Measurements from ENCODE around the gene S100A13.

S100A13 gene

DNA sequence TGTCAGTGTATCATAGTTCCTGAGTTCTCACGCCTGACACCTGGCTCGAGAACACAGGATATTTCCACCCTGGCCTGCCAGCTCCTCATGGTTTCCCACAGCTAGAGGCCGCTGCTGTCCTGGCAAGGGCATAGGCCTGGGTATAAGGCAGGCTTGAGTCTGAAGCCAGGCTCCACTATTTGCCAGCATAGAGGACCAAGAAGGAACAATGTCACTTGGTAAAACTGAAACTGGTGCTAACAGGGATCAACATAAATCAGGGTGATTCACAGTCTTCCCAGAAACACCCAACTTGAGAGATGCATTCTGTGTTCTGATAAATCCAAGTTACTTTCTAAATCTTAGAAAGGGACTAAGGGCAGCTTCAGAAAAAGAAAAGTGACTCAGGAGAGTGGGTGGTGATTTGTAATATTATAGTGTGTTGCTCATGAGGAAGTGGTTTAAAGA lies 54.7 kb downstream of the S100A13 start:
- peak; percentile 43 to 61 (median 53) for DNase-seq (ENCODE audit: low read depth in 3 of 3)

DNA sequence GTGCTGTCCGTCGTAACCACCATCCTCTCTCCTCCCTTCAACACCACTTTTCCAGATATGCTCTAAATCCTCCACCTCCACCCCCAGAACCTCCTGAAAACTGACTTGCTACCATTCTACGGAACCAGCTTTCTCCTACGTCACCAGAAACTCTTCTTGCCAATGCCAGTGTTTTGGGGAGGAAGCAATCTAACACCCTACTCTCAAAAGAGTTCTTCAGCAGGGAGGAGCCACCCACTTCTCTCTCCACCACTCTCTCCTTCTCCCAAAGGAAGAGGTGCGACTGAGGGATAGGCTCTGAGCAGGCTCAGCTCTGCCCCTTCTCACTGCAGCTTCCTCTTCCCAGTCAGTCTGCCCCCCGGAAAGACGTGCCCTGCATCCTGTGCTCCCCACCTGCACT lies 55.6 kb downstream of the S100A13 start:
- no peak for DNase-seq (ENCODE audit: low read depth in 3 of 3)

DNA sequence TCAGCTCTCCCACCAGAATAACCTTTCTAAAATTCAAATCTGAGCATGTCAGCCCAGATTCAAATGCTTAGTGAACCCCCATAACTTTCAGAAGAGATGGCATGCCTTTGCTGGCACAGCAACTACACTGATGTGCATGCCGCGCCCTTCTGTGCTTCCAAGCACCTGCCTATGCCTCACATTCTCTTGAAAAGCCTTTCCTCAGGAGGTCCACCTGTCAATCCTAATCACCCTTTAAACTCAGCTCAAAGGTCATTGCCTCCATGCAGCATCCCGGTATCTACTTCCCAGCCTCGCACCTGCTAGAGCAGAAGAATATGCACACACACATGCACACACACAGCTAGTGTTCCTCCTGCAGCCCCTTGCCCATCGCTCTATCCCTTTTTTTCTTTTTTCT lies 56.4 kb downstream of the S100A13 start:
- no peak for DNase-seq (ENCODE audit: low read depth in 3 of 3)

GRCh38 chr1:153569465-153569864 lies 57.8 kb downstream of the S100A13 start:
- DNase-seq (ENCODE audit: low read depth in 3 of 3): no peak

All from stimulated activated CD4-positive, alpha-beta T cell treated with anti-CD3 and anti-CD28 coated beads, TNF-alpha, amount 100 ng/mL, for 48 hours (primary cell).